Measurements from ENCODE around the gene TRUB1. TPM values are rescaled to one million over a fixed set of nuclear protein-coding genes. Genes with fewer than 3 reads are reported as not detected.

TRUB1 gene
- total and polyA plus RNA-seq, 2 of the 4 experiments (the other 2 are of a cell fraction): 9.1 to 17.9 TPM

DNA sequence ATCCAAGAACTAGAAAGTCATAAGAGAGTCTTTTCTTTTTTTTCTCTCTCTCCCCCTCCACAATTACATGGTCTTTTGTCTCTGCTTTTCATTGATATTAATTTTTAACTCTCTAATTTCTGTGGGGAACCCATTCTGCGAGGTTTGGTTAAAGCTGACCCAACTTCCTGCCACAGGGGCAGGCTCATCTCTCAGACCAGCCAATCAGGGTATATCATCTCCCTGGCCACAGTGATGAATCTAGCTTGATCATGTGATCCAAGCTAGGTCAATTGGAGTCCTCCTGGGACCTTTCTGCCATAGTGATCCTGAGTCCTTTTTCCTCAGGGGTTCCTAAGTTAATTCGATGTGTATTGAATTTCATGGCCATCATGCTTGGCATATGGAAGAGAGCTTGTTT, 38.0 kb upstream of the TRUB1 start:
- H3K27me3 ChIP-seq (ENCODE audit: control insufficient read depth, insufficient read depth, low read length): peaks cover 4% of the 10 kb centered on the region
- BruUV-seq (replicated peaks): no TSS peak
- no peak overlapping the region for H3K23ac ChIP-seq (ENCODE audit: low read depth, low read length)
- H2AK5ac ChIP-seq (ENCODE audit: low read depth, low read length): no peak overlapping the region
- no peak overlapping the region for H3K27ac ChIP-seq (ENCODE audit: insufficient read depth, low read length)
- H4K20me1 ChIP-seq (ENCODE audit: insufficient read depth, low read length): no peaks in the 10 kb centered on the region
- H3K14ac ChIP-seq (replicated peaks; ENCODE audit: low read depth, low read length): no peak overlapping the region
- H3K4me3 ChIP-seq (ENCODE audit: insufficient read depth, low read depth, low read length): no peak overlapping the region
- no peaks in the 10 kb centered on the region for H3K36me3 ChIP-seq (ENCODE audit: control insufficient read depth, insufficient read depth, low read length)
- no peak overlapping the region for H4K91ac ChIP-seq (ENCODE audit: insufficient read depth, low read depth, low read length)
- no peak overlapping the region for H3K18ac ChIP-seq (ENCODE audit: low read depth, low read length)
- dilution Hi-C loops (cut with HindIII; ENCODE audit: low sequenced_read_pairs, unreplicated experiment) (no loop called here), in situ Hi-C loops (cut with MboI; ENCODE audit: low sequenced_read_pairs) (loop anchor here (25.0 kb wide), 1 partner anchor 512 kb away; no protein-coding TSS in a partner anchor), intact Hi-C loops (cut with micrococcal nuclease) (no loop called here)
- POLR2A ChIA-PET (ENCODE audit: unreplicated experiment): no interaction called here
- H3K9me1 ChIP-seq (ENCODE audit: insufficient read depth, low read length): no peaks in the 10 kb centered on the region
- no peak overlapping the region for H2BK120ac ChIP-seq (ENCODE audit: low read depth, low read length)
- TF ChIP-seq, protein P1, sequence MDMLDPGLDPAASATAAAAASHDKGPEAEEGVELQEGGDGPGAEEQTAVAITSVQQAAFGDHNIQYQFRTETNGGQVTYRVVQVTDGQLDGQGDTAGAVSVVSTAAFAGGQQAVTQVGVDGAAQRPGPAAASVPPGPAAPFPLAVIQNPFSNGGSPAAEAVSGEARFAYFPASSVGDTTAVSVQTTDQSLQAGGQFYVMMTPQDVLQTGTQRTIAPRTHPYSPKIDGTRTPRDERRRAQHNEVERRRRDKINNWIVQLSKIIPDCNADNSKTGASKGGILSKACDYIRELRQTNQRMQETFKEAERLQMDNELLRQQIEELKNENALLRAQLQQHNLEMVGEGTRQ (IDR thresholded peaks at IDR 0.05; ENCODE audit: low read depth, low read length): no peak
- TF ChIP-seq FOS (IDR thresholded peaks at IDR 0.05; ENCODE audit: low read depth, low read length): no peak
- TF ChIP-seq POLR2A (IDR thresholded peaks at IDR 0.05; ENCODE audit: low read depth, low read length): no peak
- TF ChIP-seq RCOR1 (IDR thresholded peaks at IDR 0.05; ENCODE audit: insufficient replicate concordance, low read length): no peak
- TF ChIP-seq, protein P2, sequence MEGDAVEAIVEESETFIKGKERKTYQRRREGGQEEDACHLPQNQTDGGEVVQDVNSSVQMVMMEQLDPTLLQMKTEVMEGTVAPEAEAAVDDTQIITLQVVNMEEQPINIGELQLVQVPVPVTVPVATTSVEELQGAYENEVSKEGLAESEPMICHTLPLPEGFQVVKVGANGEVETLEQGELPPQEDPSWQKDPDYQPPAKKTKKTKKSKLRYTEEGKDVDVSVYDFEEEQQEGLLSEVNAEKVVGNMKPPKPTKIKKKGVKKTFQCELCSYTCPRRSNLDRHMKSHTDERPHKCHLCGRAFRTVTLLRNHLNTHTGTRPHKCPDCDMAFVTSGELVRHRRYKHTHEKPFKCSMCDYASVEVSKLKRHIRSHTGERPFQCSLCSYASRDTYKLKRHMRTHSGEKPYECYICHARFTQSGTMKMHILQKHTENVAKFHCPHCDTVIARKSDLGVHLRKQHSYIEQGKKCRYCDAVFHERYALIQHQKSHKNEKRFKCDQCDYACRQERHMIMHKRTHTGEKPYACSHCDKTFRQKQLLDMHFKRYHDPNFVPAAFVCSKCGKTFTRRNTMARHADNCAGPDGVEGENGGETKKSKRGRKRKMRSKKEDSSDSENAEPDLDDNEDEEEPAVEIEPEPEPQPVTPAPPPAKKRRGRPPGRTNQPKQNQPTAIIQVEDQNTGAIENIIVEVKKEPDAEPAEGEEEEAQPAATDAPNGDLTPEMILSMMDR (conservative IDR thresholded peaks at IDR 0.05; ENCODE audit: low read depth, low read length): no peak
- TF ChIP-seq CHD1 (IDR thresholded peaks at IDR 0.05; ENCODE audit: low read depth, low read length): no peak
- TF ChIP-seq MAFK (IDR thresholded peaks at IDR 0.05; ENCODE audit: low read depth, low read length): no peak
- no peak overlapping the region for H4K5ac ChIP-seq (ENCODE audit: low read depth, low read length)
- H2BK5ac ChIP-seq (ENCODE audit: low read depth, low read length, poor library complexity, severe bottlenecking): no peak overlapping the region
- H2AFZ ChIP-seq (replicated peaks; ENCODE audit: low read length, poor library complexity): no peak overlapping the region
- H3K9ac ChIP-seq (ENCODE audit: low read depth, low read length): no peak overlapping the region
- no peak overlapping the region for H3K4me2 ChIP-seq (ENCODE audit: low read depth, low read length)
- H2BK15ac ChIP-seq (ENCODE audit: low read depth, low read length): no peak overlapping the region
- no peak overlapping the region for H2AK9ac ChIP-seq (replicated peaks; ENCODE audit: low read depth, low read length, poor library complexity)
- WGBS, 2 experiments (ENCODE audit: extremely low coverage in 2 of 2, insufficient read length in 1 of 2): no CpG with 5 or more reads among the region's 2 CpGs
- H3K79me1 ChIP-seq (ENCODE audit: low read depth in 1 of 2, low read length in 2 of 2): no peaks in the 10 kb centered on the region
- no peaks in the 10 kb centered on the region for H3K9me3 ChIP-seq (ENCODE audit: control insufficient read depth, insufficient read depth, low read length)
- H3K4me1 ChIP-seq (ENCODE audit: control insufficient read depth, insufficient read depth, low read length): no peaks in the 10 kb centered on the region; the same call in 1 of the 2 replicates
- ATAC-seq (ENCODE audit: low read depth) (no peak), DNase-seq (no peak)
- no peak overlapping the region for H2BK20ac ChIP-seq (ENCODE audit: low read depth, low read length)
- CTCF ChIA-PET: no interaction called here
- no peak overlapping the region for H3K4ac ChIP-seq (ENCODE audit: low read depth, low read length)
- no peak overlapping the region for H3K56ac ChIP-seq (ENCODE audit: extremely low read depth, insufficient read depth, low read length)
- no peak overlapping the region for H4K8ac ChIP-seq (ENCODE audit: low read depth in 2 of 2, low read length in 2 of 2)
